Fibroblast of skin of back (primary cell): ENCODE results near the gene SCYL1.

Source experiments
- DNase-seq: peaks from one replicate; pipeline ENCODE4 v3.0.0-alpha.2; 2013

SCYL1 gene

GRCh38 chr11:65537620-65538231 is 12.8 kb downstream of the SCYL1 start:
- DNase-seq, result no peak

- no peak for DNase-seq
Measured at GRCh38 chr11:65538232-65538914, 13.5 kb downstream of the SCYL1 start.

- DNase-seq, result no peak
Measured at GRCh38 chr11:65538915-65539743, 14.2 kb downstream of the SCYL1 start.

- no peak for DNase-seq
Measured at GRCh38 chr11:65539744-65540289, 14.9 kb downstream of the SCYL1 start.

GRCh38 chr11:65540290-65541092 is 15.6 kb downstream of the SCYL1 start:
- DNase-seq, result peak; percentile 84

- no peak for DNase-seq
Measured at GRCh38 chr11:65541093-65541982, 16.5 kb downstream of the SCYL1 start.

- DNase-seq, result no peak
Measured at GRCh38 chr11:65542738-65543390, 18.0 kb downstream of the SCYL1 start.

- DNase-seq, result no peak
Measured at GRCh38 chr11:65545853-65546216, 21.0 kb downstream of the SCYL1 start.

GRCh38 chr11:65546217-65546958 is 21.5 kb downstream of the SCYL1 start:
- peak; percentile 21 for DNase-seq

GRCh38 chr11:65547446-65548125 is 22.7 kb downstream of the SCYL1 start:
- DNase-seq, result no peak

GRCh38 chr11:65548395-65548794 is 23.5 kb downstream of the SCYL1 start:
- no peak for DNase-seq

- no peak for DNase-seq
Measured at GRCh38 chr11:65549096-65549495, 24.2 kb downstream of the SCYL1 start.

- DNase-seq, result no peak
Measured at GRCh38 chr11:65551572-65552387, 26.9 kb downstream of the SCYL1 start.

GRCh38 chr11:65552388-65552951 is 27.6 kb downstream of the SCYL1 start:
- DNase-seq, result no peak

GRCh38 chr11:65553301-65554001 is 28.6 kb downstream of the SCYL1 start:
- no peak for DNase-seq

GRCh38 chr11:65554057-65554818 is 29.4 kb downstream of the SCYL1 start:
- DNase-seq, result no peak
